Measurements from ENCODE around the gene SIPA1L2. TPM values are rescaled to one million over a fixed set of nuclear protein-coding genes. Genes with fewer than 3 reads are reported as not detected.

The SIPA1L2 gene
- total and polyA plus RNA-seq, 10 of the 15 experiments (the other 5 are each of a cell fraction or from before 2014, with no cell fraction given) = 0.01 to 0.18 TPM; not detected in 8

GRCh38 chr1:232581932-232582331, 48.0 kb downstream of the SIPA1L2 start (continued):
- TF ChIP-seq ZNF592 (IDR thresholded peaks at IDR 0.05) (no peak), NFIC (IDR thresholded peaks at IDR 0.05; ENCODE audit: low read depth, low read length) (no peak), STAT1 (conservative IDR thresholded peaks at IDR 0.05) (no peak), NBN (IDR thresholded peaks at IDR 0.05) (no peak), GATAD2B (conservative IDR thresholded peaks at IDR 0.05; ENCODE audit: low read depth) (no peak), SRF (IDR thresholded peaks at IDR 0.05; ENCODE audit: low read depth in 2 of 2, low read length in 2 of 2) (no peak), SMAD1 (IDR thresholded peaks at IDR 0.05; ENCODE audit: low read depth, partially characterized antibody) (no peak), REST (IDR thresholded peaks at IDR 0.05; ENCODE audit: low read depth, low read length) (no peak)
- TF ChIP-seq, protein P1, sequence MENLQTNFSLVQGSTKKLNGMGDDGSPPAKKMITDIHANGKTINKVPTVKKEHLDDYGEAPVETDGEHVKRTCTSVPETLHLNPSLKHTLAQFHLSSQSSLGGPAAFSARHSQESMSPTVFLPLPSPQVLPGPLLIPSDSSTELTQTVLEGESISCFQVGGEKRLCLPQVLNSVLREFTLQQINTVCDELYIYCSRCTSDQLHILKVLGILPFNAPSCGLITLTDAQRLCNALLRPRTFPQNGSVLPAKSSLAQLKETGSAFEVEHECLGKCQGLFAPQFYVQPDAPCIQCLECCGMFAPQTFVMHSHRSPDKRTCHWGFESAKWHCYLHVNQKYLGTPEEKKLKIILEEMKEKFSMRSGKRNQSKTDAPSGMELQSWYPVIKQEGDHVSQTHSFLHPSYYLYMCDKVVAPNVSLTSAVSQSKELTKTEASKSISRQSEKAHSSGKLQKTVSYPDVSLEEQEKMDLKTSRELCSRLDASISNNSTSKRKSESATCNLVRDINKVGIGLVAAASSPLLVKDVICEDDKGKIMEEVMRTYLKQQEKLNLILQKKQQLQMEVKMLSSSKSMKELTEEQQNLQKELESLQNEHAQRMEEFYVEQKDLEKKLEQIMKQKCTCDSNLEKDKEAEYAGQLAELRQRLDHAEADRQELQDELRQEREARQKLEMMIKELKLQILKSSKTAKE (IDR thresholded peaks at IDR 0.05; ENCODE audit: low read depth, poor library complexity, severe bottlenecking) = no peak

Other genes with a start within 250 kb of the SIPA1L2 start
- gene MAP10, start 175.3 kb upstream of the SIPA1L2 start, total RNA-seq (2014; rRNA removed) = 3.9 and 4.7 TPM in 2 replicates
- 4.2 TPM in 2 replicates for gene MAP10, start 175.3 kb upstream of the SIPA1L2 start, total RNA-seq (2014; rRNA removed; fragmentation: Illumina TruSeq; extraction: Trizol)
- 4.4 and 4.7 TPM in 2 replicates for gene MAP10, start 175.3 kb upstream of the SIPA1L2 start, total RNA-seq (2021)
- gene MAP10, start 175.3 kb upstream of the SIPA1L2 start, polyA plus RNA-seq (2011; rRNA removed) = 4.3 and 5.7 TPM in 2 replicates
- 5.0 and 6.3 TPM in 2 replicates for gene MAP10, start 175.3 kb upstream of the SIPA1L2 start, polyA plus RNA-seq (2014; fragmentation: Illumina TruSeq; extraction: Trizol)
- gene MAP10, start 175.3 kb upstream of the SIPA1L2 start, polyA plus RNA-seq (2014; fragmentation: Nextera tagmentation; extraction: Ambion mirVana) = 1 to 10 TPM in 1 of 2 experiments, under 1 TPM in 1; 0.85 to 1.3 TPM
- gene MAP10, start 175.3 kb upstream of the SIPA1L2 start, polyA plus RNA-seq (2014; rRNA removed) = 3.0 and 4.2 TPM in 2 replicates
- gene MAP10, start 175.3 kb upstream of the SIPA1L2 start, polyA plus RNA-seq (2016; fragmentation: Nextera tagmentation; extraction: Ambion mirVana) = 1 to 10 TPM; 4.5 to 5.0 TPM

Measured in GM12878 (cell line).